Lower leg skin (tissue), 4 donors: ENCODE measurements around the gene PUDP. TPM values are rescaled to one million over a fixed set of nuclear protein-coding genes. Genes with fewer than 3 reads are reported as not detected.
A peak's percentile ranks its signal among the peaks of the same experiment; 100 is the strongest.

Experiments
- DNase-seq, 2 donors: peaks; one replicate each; pipeline ENCODE4 v3.0.0-alpha.2; 2019; ENCODE audit warnings: low spot score in 2 of 2
- H3K4me3 ChIP-seq: fragments of 200-600 bp; sonication (generic); 2 replicates; pipeline ENCODE4 v1.5.1; 2017; ENCODE audit warnings: mild to moderate bottlenecking, low read depth; ENCODE audit not compliant: poor library complexity, severe bottlenecking
- POLR2A ChIP-seq, 2 donors: fragments of 450-650 bp; IDR thresholded peaks; one replicate each; pipeline ENCODE4 v1.6.1; 2016 to 2017; ENCODE audit warnings: antibody characterized with exemption in 2 of 2, mild to moderate bottlenecking in 1 of 2, moderate library complexity in 1 of 2
- WGBS, 2 donors: methylation state at CpG; one replicate each; pipeline ENCODE4 v1.1.5; 2018; 5-methylcytosine and 5-hydroxymethylcytosine counted together
- intact Hi-C: fragments of 100-400 bp; cut with DNase I; formaldehyde crosslinking; loops from one replicate; pipeline ENCODE4 v1.15.0; 2023; ENCODE audit warnings: low total_unique reads
- total RNA-seq, 4 donors: library from RNA; depleted of rRNA; stranded (reverse); fragments of >200 nt; gene quantifications; one replicate each; pipeline ENCODE4 v1.1.0, GENCODE V29; 2016
- TF ChIP-seq, protein P1 (sequence below), 3 donors: fragments of 450-650 bp; IDR thresholded peaks; one replicate each; pipeline ENCODE4 v1.5.1; 2016; ENCODE audit warnings: antibody characterized with exemption in 3 of 3, mild to moderate bottlenecking in 3 of 3, moderate library complexity in 2 of 3

PUDP gene
- total RNA-seq, 4 donors from 2014 or later = 5.7 to 10.7 (median 7.9) TPM

DNA sequence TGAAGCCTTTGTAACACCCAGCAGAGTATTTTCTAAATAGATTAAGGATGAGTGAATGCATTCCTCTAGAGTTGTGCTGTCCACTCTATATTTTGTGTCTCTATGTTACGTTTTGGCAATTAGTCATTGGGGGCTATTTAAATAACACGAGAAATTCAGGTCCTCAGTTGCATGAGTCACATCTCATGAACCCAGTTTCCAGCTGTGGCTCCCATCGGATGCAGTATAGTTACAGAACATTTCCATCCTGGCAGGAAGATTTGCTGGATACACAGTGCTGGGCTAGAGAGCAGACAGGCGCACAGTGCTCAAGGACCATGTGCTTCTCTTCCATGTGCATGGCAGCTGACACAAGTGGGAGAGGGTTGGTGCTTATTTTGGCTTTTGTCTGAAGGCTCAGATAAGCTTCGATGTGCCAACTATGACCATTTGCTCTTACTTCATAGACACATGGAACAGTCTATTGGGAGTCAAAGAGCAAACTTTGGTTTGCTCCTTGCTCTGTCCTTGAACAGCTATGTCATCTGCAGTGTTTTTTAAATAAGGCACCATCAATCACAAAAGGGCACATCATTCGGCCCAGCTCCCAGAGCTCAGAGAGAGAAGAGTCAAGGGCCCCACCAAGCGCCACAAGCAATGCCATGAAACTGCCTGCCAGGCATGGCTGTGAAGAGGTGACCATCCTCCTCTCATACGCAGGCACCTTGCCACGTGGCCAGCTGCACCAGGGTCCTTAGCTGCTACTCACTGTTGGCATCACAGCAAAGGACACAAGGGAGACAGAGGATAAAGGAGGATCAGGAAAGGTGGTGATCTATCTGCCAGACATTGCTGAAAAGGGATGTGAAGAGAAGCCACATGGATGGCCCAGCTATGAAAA is 8.5 kb downstream of the PUDP start:
- H3K4me3 ChIP-seq = no peak overlapping the region
- intact Hi-C loops = no loop called here
- DNase-seq = no peak
- TF ChIP-seq, protein P1, sequence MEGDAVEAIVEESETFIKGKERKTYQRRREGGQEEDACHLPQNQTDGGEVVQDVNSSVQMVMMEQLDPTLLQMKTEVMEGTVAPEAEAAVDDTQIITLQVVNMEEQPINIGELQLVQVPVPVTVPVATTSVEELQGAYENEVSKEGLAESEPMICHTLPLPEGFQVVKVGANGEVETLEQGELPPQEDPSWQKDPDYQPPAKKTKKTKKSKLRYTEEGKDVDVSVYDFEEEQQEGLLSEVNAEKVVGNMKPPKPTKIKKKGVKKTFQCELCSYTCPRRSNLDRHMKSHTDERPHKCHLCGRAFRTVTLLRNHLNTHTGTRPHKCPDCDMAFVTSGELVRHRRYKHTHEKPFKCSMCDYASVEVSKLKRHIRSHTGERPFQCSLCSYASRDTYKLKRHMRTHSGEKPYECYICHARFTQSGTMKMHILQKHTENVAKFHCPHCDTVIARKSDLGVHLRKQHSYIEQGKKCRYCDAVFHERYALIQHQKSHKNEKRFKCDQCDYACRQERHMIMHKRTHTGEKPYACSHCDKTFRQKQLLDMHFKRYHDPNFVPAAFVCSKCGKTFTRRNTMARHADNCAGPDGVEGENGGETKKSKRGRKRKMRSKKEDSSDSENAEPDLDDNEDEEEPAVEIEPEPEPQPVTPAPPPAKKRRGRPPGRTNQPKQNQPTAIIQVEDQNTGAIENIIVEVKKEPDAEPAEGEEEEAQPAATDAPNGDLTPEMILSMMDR (IDR thresholded peaks at IDR 0.05) = no peak
- TF ChIP-seq POLR2A (IDR thresholded peaks at IDR 0.05) = no peak
- WGBS, 2 donors = 85 to 88% methylated on average over 9 of the region's 9 CpGs

DNA sequence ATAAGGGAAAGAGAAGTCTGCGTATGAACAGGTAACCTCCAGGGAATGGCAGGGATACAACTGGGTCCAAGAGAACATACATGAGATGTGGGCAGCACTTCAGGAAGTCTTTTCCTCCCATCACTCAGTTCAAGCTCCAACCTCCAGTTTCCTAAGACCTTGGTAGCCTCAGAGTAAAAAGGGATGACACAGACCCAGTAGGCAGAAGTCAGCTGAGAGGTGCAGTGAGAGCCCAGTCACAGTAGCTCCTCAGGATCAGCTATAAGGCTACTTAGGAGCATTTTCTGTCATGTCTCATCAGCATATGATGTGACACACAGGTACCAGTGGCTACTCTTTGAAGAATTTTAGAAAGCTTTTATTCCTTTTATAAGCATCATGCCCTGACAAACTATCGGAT is 13.0 kb downstream of the PUDP start:
- H3K4me3 ChIP-seq = no peak overlapping the region
- intact Hi-C loops = no loop called here
- TF ChIP-seq, protein P1 (IDR thresholded peaks at IDR 0.05) = no peak
- no peak for TF ChIP-seq POLR2A (IDR thresholded peaks at IDR 0.05)
- DNase-seq = no peak
- WGBS, 2 donors = 92 to 98% methylated on average over 2 of the region's 2 CpGs

DNA sequence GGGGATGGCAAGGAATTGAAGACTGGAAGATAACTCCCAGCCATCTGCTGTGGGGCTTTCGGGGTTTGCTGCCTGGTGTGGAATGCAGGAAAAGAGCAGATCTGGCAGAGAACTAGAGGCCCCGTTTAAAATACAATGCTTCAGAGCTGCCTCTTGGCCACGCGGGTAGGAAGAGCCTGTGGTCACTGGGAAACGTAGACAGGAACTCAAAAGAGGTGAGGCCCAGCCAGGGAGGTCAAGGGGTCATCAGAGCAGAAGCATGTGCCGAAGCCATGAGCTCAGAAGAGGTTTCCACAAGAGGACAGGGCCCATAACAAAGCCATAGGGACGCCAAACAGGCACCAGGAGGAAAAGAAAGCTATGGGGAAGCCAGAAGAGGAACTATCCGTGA is 14.9 kb downstream of the PUDP start:
- H3K4me3 ChIP-seq = no peak overlapping the region
- TF ChIP-seq, protein P1 (IDR thresholded peaks at IDR 0.05) = no peak
- TF ChIP-seq POLR2A (IDR thresholded peaks at IDR 0.05) = no peak
- no peak for DNase-seq
- 32 to 56% methylated on average over 8 of the region's 8 CpGs for WGBS, 2 donors
- intact Hi-C loops = no loop called here

DNA sequence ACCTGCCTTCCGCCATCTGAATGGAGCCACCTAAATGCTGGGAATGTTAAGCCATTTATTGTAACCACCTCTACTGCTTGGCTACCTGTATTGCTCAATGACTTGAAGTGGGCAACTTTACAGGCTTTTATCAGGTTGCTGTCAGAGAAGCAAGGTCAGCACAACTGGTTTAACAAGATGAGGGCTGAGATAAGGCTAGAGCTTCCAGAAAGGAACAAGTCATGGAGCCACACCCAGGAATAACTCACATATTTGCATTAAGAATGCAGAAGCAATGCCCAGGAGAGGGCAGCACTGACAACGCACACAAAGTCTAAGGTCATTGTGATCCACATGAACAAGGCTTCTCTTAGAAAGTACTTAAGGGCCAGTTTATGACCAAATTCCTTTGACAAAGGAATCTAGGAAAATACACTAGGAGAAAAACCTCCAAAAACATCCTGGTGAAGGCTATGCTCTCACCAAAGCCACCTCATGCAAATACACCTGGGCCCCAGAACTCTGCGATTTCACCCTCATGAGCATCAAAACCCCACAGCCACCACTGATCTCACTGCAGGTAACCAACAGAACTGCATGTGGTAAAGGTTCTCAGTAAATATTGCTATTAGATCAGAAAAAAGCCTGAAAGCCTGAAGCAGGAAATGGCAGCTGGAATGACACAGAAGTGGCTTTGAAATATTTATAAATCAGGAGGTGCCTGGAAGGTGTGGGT is 15.5 kb downstream of the PUDP start:
- 60 to 71% methylated on average over 3 of the region's 3 CpGs for WGBS, 2 donors
- intact Hi-C loops = no loop called here
- no peak for TF ChIP-seq POLR2A (IDR thresholded peaks at IDR 0.05)
- TF ChIP-seq, protein P1 (IDR thresholded peaks at IDR 0.05) = no peak
- H3K4me3 ChIP-seq = no peak overlapping the region
- peak in 1 of 2 donors; percentile 41 for DNase-seq

DNA sequence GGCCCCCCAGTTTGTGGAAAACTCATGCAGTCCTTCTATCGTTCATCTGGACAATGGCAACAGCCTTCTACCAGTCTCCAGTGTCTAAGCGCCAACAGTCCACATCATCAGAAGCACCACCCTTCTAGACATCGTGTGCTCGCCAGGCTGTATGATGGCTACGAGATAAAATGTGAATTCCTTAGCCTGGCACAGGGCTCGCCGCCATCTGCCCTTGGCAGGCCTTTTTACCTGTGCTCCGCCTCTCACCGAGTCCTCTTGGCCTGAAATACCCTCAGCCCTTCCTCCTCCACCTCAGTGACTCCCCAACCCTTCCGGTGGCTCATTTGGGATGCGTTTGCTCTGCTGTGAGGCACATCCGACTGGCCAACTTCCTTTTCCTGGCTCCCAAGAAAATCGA is 16.3 kb downstream of the PUDP start:
- TF ChIP-seq, protein P1 (IDR thresholded peaks at IDR 0.05) = no peak
- no peak for TF ChIP-seq POLR2A (IDR thresholded peaks at IDR 0.05)
- intact Hi-C loops = no loop called here
- no peak overlapping the region for H3K4me3 ChIP-seq
- 74 to 80% methylated on average over 13 of the region's 13 CpGs for WGBS, 2 donors
- DNase-seq = no peak
